ENCODE results near the gene ITGB5. TPM values are rescaled to one million over a fixed set of nuclear protein-coding genes. Genes with fewer than 3 reads are reported as not detected.

The ITGB5 gene
- total RNA-seq, 1 donor from 2014 or later = 141 TPM

- Histone ChIP-seq H3K36me3 (ENCODE audit: control insufficient read depth, insufficient read depth, low read length) (no peaks in the 10 kb centered on the region), H3K4me3 (ENCODE audit: low read depth, low read length) (no peak overlapping the region), H3K27me3 (ENCODE audit: control insufficient read depth, insufficient read depth, low read length) (no peaks in the 10 kb centered on the region)
- DNase-seq (ENCODE audit: low read depth) = peak; percentile 85
- no peak for TF ChIP-seq CTCF (IDR thresholded peaks at IDR 0.05; ENCODE audit: insufficient read depth, low read length, severe bottlenecking)
- FAIRE-seq = no peak
These were observed 3.2 kb downstream of the ITGB5 start for GRCh38 chr3:124883766-124884473.

GRCh38 chr3:124882816-124883747 lies 4.1 kb downstream of the ITGB5 start:
- Histone ChIP-seq H3K27me3 (ENCODE audit: control insufficient read depth, insufficient read depth, low read length) (no peaks in the 10 kb centered on the region), H3K4me3 (ENCODE audit: low read depth, low read length) (no peak overlapping the region), H3K36me3 (ENCODE audit: control insufficient read depth, insufficient read depth, low read length) (no peaks in the 10 kb centered on the region)
- no peak for TF ChIP-seq CTCF (IDR thresholded peaks at IDR 0.05; ENCODE audit: insufficient read depth, low read length, severe bottlenecking)
- no peak for DNase-seq (ENCODE audit: low read depth)
- FAIRE-seq = no peak

GRCh38 chr3:124881976-124882697 lies 5.0 kb downstream of the ITGB5 start:
- no peak for DNase-seq (ENCODE audit: low read depth)
- Histone ChIP-seq H3K36me3 (ENCODE audit: control insufficient read depth, insufficient read depth, low read length) (no peaks in the 10 kb centered on the region), H3K27me3 (ENCODE audit: control insufficient read depth, insufficient read depth, low read length) (no peaks in the 10 kb centered on the region), H3K4me3 (ENCODE audit: low read depth, low read length) (no peak overlapping the region)
- no peak for FAIRE-seq
- no peak for TF ChIP-seq CTCF (IDR thresholded peaks at IDR 0.05; ENCODE audit: insufficient read depth, low read length, severe bottlenecking)

- H3K4me3 ChIP-seq (ENCODE audit: low read depth, low read length) = no peak overlapping the region
- H3K36me3 ChIP-seq (ENCODE audit: control insufficient read depth, insufficient read depth, low read length) = no peaks in the 10 kb centered on the region
- TF ChIP-seq CTCF (IDR thresholded peaks at IDR 0.05; ENCODE audit: insufficient read depth, low read length, severe bottlenecking) = no peak
- H3K27me3 ChIP-seq (ENCODE audit: control insufficient read depth, insufficient read depth, low read length) = no peaks in the 10 kb centered on the region
- no peak for FAIRE-seq
- DNase-seq (ENCODE audit: low read depth) = no peak
These were observed 7.9 kb downstream of the ITGB5 start for GRCh38 chr3:124879337-124879680.

- H3K36me3 ChIP-seq (ENCODE audit: control insufficient read depth, insufficient read depth, low read length) = no peaks in the 10 kb centered on the region
- no peak for TF ChIP-seq CTCF (IDR thresholded peaks at IDR 0.05; ENCODE audit: insufficient read depth, low read length, severe bottlenecking)
- H3K4me3 ChIP-seq (ENCODE audit: low read depth, low read length) = no peak overlapping the region
- H3K27me3 ChIP-seq (ENCODE audit: control insufficient read depth, insufficient read depth, low read length) = no peaks in the 10 kb centered on the region
- peak; percentile 97 for DNase-seq (ENCODE audit: low read depth)
- no peak for FAIRE-seq
These were observed 8.4 kb downstream of the ITGB5 start for GRCh38 chr3:124878561-124879336.

All from bronchial epithelial cell (primary cell).